Measurements from ENCODE around the gene IPO11.
"Not testable (repeated sequence)": the region's sequence is repeated elsewhere in the genome, so short reads cannot be mapped to it uniquely, and the experiment has no call there.

The IPO11 gene

DNA sequence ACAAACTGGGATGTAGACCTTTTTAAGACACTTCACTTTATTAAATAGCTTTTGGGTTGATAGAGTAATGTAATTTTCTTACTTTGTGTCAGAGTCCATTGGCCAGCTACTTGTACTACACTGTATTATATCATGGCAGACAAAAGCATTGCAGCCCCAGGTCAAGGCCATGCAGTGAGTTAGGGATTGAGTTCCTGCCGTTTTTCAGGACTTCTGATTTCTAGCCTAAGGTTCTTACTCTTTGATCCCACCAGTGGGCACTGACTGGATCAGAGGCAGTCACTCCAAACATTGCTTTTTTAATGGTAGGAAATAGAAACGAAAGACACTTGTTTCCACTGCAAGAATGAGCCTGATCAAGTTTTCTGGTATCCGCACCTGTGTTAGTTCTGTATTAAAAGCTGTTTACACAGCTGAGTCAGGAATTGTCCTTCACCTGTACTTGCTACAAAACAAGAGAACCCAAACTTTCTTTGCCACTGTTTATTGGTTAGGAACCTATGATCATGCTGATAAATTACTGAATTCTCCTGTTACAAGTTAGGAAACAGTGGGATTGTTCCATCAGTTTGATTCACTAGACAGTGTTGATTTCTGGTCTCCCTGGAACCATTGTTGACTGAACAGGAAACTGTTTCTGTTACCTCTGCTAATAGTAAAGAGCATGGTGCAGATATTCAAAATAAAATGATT lies 188.1 kb downstream of the IPO11 start:
- no peak for DNase-seq (ENCODE audit: low read depth in 2 of 2)

DNA sequence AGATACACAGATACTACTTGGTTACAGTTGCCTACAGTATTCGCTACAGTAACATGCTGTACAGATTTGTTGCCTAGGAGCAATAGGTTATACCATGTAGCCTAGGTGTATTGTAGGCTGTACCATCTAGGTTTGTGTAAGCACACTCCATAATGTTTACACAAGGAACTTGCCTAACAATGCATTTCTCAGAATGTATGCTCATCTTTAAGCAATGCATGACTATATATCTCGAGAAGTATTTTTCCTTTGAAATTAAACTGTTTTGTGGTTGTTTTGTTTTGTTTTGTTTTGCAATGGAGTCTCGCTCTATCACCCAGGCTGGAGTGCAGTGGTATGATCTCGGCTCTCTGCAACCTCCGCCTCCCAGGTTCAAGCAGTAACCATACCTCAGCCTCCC lies 191.4 kb downstream of the IPO11 start:
- no peak for DNase-seq (ENCODE audit: low read depth in 2 of 2)

DNA sequence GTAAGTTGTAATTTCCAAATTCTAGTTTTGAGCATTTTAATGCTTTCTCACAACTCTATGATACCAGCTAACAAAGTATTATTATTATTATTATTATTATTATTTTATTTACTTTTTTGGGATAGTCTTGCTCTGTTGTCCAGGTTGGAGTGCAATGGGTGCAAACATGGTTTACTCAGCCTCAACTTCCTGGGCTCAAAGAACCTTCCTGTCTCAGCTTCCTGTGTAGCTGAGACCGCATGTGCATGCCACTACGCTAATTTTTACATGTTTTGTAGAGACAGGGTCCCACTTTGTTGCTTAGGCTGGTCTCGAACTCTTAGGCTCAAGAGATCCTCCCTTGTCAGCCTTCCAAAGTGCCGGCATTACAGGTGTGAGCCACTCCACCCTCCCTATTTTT lies 193.1 kb downstream of the IPO11 start:
- DNase-seq (ENCODE audit: low read depth in 2 of 2) = no peak

DNA sequence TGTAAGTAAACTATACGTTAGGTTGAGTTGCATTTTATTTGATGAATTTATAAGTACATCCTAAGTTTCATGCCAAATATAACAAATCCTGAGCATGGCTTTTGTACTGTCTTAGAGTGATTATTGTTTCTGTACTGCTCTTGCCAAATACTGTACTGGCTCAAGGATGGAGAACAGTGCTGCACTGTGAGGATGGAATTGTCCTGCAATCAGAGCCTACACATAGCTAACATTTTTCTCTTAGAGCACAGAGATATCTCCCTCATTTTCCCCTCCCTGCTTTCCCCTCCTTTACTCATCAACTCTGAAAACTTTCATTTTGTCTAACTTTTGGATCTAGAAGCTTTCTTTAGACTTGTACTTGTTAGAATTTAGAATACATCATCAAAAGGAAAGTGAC lies 194.3 kb downstream of the IPO11 start:
- DNase-seq (ENCODE audit: low read depth in 2 of 2) = no peak

DNA sequence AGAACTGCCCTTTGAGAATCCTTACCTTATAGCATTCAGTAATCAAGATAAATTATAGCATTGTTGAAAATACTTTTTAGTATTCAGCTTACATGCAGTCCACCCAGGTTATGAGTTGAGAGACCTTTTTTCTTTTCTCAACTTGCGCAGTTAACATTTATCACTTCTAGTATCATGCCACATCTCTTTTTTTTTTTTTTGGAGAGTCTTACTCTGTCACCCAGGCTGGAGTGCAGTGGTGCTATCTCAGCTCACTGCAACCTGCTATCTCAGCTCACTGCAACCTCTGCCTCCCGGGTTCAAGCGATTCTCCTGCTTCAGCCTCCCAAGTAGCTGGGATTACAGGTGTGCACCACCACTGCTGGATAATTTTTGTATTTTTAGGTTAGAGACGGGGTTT lies 195.1 kb downstream of the IPO11 start:
- no peak for DNase-seq (ENCODE audit: low read depth in 2 of 2)

DNA sequence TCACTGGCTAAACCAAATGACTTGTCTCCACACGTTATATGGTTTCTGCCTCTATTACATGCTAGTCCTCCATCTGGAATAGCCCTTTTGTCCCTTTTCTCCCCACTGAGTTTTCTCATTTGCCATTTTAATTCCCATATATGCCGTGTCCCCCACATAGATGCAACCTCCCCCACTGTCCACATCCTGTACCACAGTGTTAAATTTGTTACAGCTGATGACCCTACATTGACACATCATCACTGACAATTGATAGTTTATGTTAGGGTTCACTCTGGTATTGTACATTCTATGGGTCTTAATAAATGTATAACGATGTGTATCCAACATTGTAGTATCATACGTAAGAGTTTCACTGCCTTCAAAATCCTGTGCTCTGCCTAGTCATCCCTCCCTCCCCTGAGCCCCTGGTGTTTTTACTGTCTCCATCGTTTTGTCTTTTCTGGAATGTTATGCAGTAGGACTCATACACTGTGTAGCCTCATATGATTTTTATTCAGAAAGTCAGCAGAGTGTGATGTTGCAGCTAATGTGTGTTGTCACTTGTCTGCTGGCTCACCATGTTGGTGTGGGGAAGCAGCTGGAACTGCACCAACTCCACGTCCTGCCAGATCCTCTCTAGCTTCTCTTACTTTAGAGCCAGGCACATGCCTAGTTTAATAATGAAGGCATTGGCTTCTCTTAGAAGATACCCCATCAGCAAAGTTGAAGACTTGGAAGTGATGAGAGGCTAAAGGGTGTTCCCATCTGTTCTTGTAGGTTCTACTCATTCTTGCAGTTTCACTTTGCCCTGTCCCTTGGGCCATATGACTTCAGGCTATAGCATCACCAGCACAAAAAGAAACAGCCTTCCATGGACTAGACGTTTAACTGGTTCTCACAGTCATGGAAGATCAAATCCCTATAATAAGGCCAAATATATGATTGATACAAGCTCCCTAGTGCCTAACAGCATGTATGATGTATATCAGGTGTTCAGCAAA lies 196.3 kb downstream of the IPO11 start:
- no peak for DNase-seq (ENCODE audit: low read depth in 2 of 2)

DNA sequence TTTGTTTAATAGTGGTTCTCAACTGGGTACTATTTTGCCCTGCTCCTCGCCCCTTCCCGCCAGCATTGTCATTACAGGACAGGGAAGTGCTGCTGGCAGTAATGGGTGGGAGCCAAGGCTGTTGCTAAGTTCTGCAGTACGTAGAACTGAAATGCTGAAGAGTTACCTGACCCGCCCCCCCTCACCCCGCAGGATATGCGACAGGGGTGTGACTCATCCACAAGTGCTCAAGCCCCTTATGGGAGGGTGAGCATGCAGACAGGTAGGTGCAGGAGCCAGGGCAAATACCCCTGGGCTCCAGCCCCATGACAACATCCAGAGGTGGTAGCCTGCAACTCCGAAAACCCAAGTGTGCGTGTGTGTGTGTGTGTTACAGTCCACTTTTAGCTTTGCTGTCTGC lies 201.8 kb downstream of the IPO11 start:
- no peak for DNase-seq (ENCODE audit: low read depth in 2 of 2)

DNA sequence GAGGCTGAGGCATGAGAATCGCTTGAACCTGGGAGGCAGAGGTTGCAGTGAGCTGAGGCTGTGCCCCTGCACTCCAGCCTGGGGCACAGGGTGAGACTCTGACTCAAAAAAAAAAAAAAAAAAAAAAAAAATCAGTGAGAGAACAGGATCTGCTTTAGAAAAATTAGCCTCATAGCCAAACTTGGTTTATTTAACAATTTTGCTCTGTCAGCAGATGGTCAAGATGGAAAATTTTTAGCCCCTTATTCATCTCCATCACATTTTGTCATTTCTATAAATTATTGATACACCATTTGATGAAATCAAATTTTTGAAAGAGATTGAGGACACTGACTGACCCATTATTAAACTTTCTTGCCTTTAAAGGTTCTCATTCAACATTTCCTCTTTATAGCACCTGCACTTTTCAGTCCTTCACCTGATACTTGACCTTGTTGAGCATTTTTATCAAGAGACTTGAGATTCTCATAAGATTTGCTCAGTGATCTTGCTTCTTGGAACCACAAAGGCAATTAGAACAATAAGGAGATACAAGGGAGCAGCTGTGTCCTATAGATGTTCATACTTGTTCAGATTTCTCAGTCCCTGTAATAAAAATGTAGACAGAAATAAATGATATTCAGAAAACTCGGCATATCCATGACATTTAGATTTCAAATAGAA lies 204.2 kb downstream of the IPO11 start:
- DNase-seq (ENCODE audit: low read depth in 2 of 2) = no peak

DNA sequence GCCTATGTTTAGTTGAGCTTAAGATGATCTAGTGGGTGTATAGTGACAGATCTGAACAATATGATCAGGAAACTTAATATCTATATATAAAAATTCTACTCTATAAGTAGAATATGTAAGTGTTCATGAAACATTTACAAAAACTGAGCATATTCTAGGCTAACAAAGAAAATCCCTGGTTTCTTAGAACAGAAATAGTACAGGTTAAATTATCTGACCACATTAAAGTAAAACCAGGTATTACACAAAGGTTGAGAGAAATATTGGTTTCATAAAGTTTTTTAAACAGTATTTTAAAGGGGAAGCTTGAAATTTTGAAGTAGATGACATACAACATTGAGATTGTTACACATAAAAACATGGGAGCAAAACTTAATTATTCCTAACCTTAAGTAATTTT lies 205.4 kb downstream of the IPO11 start:
- no peak for DNase-seq (ENCODE audit: low read depth in 2 of 2)

DNA sequence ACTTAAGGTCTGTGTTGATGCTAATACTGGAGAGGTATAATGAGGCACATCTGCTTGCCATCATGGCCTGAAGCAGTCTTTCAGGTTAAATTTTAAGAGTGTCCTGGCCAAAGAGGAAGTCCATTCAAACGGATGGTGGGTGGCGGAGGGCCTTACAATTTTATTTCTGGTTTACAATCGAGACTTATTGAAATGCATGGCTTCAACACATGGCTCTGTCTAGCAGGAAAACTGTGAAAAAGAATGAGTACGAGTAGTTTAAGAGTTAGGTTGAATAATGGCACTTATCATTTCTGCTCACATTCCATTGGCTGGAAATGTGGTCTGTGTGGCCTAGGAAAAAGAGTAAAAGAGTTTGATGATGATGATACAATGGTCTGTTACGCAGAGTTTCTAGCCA lies 208.2 kb downstream of the IPO11 start:
- DNase-seq (ENCODE audit: low read depth in 2 of 2) = no peak

DNA sequence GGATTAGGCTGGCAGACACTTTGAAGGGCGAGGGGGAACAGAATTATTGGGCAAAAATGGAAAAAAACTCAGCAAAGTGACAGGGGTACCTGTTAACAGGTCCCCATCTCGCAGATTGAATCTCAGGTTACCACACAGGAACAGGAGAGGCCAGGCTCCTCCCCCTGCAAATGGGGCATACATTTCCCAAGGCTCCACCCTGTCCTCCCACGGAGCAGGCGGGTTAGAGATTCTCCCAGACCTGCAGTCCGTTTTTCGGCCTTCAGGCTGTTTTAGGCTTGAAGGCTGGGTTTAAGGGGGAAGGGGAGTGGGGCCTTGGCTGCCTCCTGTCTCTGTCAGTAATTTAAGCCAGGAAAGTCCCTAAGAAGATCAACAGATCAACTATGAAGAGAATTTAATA lies 208.7 kb downstream of the IPO11 start:
- no peak for DNase-seq (ENCODE audit: low read depth in 2 of 2)

DNA sequence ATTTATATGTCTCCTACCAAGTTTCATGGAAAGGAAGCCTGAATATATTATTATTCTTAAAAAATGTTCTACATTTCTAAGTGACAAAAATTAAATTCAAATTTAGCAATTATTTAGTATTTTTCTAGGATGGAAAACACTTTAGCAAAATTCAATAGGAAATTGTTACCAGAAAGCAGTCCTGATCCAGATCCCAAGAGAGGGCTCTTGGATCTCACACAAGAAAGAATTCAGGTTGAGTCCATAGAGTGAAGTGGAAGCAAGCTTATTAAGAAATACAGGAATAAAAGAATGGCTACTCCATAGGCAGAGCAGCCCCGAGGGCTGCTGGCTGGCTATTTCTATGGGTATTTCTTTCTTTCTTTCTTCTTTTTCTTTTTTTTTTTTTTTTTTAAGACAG lies 210.7 kb downstream of the IPO11 start:
- DNase-seq (ENCODE audit: low read depth in 2 of 2) = no peak

DNA sequence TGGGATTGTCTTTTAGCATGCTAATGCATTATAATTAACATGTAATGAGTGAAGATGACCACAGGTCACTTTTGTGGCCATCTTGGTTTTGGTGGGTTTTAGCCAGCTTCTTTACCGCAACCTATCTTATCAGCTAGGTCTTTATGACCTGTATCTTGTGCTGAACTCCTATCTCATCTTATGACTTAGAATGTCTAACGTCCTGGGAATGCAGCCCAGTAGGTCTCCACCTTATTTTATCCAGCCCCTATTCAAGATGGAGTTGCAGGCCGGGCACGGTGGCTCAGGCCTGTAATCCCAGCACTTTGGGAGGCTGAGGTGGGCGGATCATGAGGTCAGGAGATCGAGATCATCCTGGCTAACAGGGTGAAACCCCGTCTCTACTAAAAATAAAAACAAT lies 211.9 kb downstream of the IPO11 start:
- not testable (repeated sequence) for DNase-seq (ENCODE audit: low read depth in 2 of 2)

DNA sequence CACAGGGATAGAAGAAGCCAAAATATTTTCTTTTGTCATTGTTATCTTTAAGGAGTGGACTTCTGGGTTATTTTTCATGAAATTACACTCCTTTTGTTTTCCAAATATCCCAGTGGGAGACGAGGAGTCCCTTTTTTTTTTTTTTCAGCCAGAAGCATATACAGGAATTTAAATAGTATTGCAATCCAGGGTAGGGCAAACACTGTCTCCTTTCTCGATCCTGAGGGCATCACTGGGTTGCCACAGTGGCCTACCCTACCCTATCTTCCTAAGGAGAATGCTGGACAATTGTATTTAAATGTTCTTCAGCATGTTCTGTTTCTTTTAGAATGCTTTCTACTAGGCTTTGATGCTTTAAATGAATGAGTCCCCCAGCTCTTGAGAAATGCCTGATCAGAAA lies 214.0 kb downstream of the IPO11 start:
- no peak for DNase-seq (ENCODE audit: low read depth in 2 of 2)

DNA sequence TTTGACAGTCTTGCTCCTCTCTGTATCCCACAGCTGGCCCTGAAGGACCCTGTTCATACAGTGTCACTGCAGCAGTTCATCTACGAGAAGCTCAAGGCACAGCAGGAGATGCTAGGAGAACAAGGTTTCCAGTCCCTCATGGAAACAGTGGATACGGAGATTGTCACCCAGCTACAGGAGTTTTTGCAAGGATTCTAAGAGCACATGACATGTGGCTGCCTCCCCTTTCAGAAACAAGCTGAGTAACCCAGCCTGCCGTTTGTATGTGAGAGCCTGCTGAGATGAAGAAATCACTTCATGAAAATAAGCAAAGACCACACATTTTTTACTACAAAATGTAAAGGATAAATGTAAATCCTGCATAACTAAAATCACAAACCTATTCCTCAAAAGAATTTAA lies 214.6 kb downstream of the IPO11 start:
- no peak for DNase-seq (ENCODE audit: low read depth in 2 of 2)

DNA sequence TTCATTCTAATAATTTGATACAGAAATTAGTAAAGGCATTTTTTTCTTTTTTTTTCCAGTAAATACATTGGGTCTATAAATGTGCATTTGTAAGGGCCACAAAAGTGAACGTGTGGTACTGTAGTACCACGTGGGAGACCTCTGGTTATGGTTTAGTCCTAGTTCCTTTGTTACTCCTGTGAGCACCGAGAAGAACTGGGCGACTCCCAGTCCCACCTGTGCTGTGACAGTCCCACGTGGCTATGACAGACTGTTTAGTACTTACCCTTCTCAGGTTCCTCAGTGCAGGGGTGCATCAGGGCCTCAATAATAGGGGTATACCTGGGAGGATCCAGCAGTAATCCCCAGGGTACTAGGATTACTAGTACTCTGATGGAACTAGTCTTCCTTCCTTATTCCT lies 215.3 kb downstream of the IPO11 start:
- no peak for DNase-seq (ENCODE audit: low read depth in 2 of 2)

DNA sequence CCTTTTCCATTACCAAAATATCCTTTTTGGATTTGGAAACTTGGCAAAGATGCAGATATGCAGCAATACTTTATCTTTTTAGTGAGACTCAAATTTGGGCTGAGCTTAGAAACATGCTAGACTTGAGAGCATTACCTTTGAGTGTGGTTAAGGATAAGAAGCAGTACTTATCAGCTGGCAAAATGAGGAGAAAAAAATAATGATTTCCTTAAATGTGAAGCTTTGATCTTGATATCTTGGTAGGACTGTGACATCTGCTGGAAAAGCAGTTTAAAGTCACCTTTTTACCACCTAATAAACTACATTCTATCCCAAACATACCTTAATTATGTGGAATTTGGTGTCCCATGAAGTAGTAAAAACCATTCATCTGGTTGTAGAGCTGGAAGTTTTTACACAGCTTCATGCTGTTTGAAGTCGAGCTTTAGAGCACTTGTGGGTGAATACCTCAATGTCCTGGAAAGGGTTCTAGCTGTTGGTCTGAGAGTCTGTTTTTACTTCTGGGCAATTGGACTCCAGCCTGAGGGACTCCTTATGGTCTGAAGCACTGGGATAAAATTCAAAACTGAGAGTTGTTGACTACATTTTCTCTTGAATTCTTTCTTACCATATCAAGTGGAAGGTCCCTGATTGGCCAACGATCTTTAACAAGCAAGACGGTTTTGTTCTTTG lies 219.5 kb downstream of the IPO11 start:
- no peak for DNase-seq (ENCODE audit: low read depth in 2 of 2)

DNA sequence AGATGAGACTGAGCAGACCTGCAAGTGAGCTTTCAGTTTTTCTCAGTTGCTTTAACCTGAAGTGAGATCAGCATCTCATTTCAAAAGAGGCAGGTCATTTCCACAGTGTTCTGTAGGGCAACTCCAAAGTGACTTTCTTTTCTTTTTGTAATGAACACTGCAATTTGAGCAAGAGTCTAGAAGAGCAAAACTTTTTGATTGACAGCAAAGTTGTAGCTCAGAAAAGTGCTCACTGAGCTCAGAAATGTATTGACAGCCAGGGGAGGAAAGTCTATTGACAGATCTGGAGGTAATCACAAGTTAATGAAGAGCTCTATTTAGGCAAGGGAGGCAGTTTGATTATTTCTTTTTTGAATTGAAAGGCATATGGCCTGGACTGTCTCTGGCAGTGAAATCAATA lies 220.7 kb downstream of the IPO11 start:
- no peak for DNase-seq (ENCODE audit: low read depth in 2 of 2)

DNA sequence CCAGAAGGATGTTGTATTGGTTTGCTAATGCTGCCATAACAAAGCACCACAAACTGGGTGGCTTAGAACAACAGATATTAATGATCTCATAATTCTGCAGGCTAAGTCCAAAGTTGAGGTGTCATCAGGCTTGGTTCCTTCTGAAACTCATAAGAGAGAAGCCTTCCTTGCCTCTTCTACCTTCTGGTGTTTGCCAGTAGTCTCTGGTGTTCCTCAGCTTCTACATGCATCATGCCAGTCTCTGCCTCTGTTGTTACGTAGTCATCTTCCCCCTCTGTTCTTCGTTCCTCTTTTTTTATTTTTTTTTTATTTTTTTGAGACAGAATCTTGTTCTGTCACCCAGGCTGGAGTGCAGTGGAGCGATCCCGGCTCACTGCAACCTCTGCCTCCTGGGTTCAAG lies 227.9 kb downstream of the IPO11 start:
- DNase-seq (ENCODE audit: low read depth in 2 of 2) = no peak

DNA sequence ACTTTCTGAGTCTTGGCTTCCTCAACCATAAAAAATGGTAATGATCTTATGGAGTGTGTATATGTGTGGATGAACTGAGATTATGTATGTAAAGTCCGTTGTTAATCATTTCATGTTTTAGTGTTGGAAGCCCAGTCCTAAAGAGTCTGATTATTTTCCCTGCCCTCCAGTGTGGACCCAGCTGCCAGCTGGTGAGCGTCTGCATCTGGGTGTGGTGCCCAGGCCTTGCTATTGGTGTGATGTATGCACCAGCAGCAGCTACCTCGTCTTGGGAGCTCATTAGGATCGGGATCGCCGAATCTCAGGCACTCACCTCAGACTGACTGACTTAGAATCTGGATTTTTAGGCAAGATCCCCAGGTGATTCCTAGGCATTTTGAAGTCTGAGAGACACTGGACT lies 229.9 kb downstream of the IPO11 start:
- DNase-seq (ENCODE audit: low read depth in 2 of 2) = no peak

DNA sequence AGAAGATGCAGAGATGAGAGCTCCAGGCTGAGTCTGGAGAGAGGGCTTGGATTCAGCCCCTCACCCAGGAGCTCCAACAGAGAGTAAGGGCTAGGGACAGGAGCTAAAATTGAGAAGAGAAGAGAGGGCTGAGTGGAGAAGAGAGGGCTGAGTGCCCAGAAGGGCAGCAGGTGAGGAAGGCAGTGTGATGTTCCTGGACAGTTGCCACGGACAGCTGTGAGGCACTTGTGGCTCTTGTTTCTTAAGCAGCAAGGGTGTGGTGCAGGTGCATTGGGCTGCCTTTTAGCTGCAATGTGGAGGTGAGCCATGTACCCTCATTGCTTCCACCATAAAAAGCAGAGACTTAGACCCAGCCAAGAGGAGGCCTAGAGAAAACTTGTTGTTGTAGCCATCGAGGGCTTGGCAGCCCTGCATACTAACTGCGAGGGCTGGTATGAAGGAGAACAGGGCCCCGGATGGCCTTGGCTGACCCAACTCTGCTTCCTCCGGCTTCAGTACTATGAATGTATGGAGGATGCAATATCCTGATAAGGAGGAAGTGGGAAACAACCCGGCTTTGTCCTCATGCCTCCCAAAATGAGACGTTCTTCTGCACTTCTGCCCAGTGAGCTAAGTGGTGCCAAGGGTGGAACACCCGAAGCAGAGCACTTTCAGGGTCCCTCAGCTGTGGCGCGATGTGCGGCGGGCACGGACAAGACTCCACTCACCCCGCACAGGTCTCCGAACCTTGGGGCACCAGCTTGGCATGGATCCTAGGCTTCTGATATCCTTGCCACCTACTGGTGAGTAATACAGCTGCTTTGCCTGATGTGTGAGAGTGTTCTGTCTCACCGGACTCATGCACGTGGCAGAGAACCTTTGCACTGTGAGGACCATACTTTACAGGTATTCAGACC lies 231.2 kb downstream of the IPO11 start:
- no peak for DNase-seq (ENCODE audit: low read depth in 2 of 2)
